HEK293T (cell line): Measurements from ENCODE around the gene USHBP1.
A peak's percentile ranks its signal among the peaks of the same experiment; 100 is the strongest.

Experiments used
- CTCF ChIA-PET: fragments of 350-600 bp; formaldehyde crosslinking; extraction: SDS; loops from one replicate; lab custom pipeline; 2021; ENCODE audit warnings: antibody characterized with exemption, inconsistent platforms; lab: Yijun Ruan, JAX
- POLR2A ChIA-PET: fragments of 350-600 bp; formaldehyde crosslinking; extraction: SDS; loops from one replicate; lab custom pipeline; 2020; ENCODE audit warnings: antibody characterized with exemption, inconsistent platforms; lab: Yijun Ruan, JAX
- DNase-seq: peaks from one replicate; pipeline ENCODE4 v3.0.0; 2012; ENCODE audit warnings: mixed read lengths; ENCODE audit errors: extremely low spot score
- ARNT ChIP-seq: fragments of 450-650 bp; IDR thresholded peaks from 2 replicates; pipeline ENCODE4 v1.6.1; 2017; ENCODE audit warnings: mild to moderate bottlenecking
- BHLHE40 ChIP-seq: fragments of 450-650 bp; IDR thresholded peaks from 2 replicates; pipeline ENCODE4 v1.6.1; 2016; ENCODE audit warnings: mild to moderate bottlenecking, moderate library complexity, borderline replicate concordance
- CTBP1 ChIP-seq: fragments of 450-650 bp; IDR thresholded peaks from 2 replicates; pipeline ENCODE4 v1.6.1; 2016; ENCODE audit warnings: borderline replicate concordance
- ELF4 ChIP-seq: fragments of 450-650 bp; IDR thresholded peaks from 2 replicates; pipeline ENCODE4 v1.6.1; 2017; ENCODE audit warnings: antibody characterized with exemption
- FOXA1 ChIP-seq: fragments of 450-650 bp; IDR thresholded peaks from 2 replicates; pipeline ENCODE4 v1.6.1; 2016; ENCODE audit warnings: mild to moderate bottlenecking
- FOXM1 ChIP-seq: fragments of 450-650 bp; IDR thresholded peaks from 2 replicates; pipeline ENCODE4 v1.6.1; 2017; ENCODE audit warnings: mild to moderate bottlenecking, borderline replicate concordance
- HDGF ChIP-seq: fragments of 450-650 bp; IDR thresholded peaks from 2 replicates; pipeline ENCODE4 v1.6.1; 2017; ENCODE audit warnings: antibody characterized with exemption, borderline replicate concordance
- L3MBTL2 ChIP-seq: fragments of 450-650 bp; conservative IDR thresholded peaks from 2 replicates; pipeline ENCODE4 v1.6.1; 2016; ENCODE audit warnings: mild to moderate bottlenecking
- LEF1 ChIP-seq: fragments of 450-650 bp; IDR thresholded peaks from 2 replicates; pipeline ENCODE4 v1.6.1; 2017; ENCODE audit warnings: mild to moderate bottlenecking, borderline replicate concordance
- NFRKB ChIP-seq: fragments of 450-650 bp; IDR thresholded peaks from 2 replicates; pipeline ENCODE4 v1.6.1; 2016; ENCODE audit warnings: mild to moderate bottlenecking, moderate library complexity
- PKNOX1 ChIP-seq: fragments of 450-650 bp; IDR thresholded peaks from 2 replicates; pipeline ENCODE4 v1.6.1; 2016
- SP1 ChIP-seq: fragments of 450-650 bp; IDR thresholded peaks from 2 replicates; pipeline ENCODE4 v1.6.1; 2017
- SUZ12 ChIP-seq: fragments of 450-650 bp; IDR thresholded peaks from 2 replicates; pipeline ENCODE4 v1.6.1; 2016; ENCODE audit warnings: mild to moderate bottlenecking
- TARDBP ChIP-seq: fragments of 450-650 bp; IDR thresholded peaks from 2 replicates; pipeline ENCODE4 v1.6.1; 2016
- ZNF384 ChIP-seq: fragments of 450-650 bp; IDR thresholded peaks from 2 replicates; pipeline ENCODE4 v1.6.1; 2016

Gene USHBP1

GRCh38 chr19:17226002-17226933, 38.3 kb downstream of the USHBP1 start, which contains the start of gene OCEL1:
Gene OCEL1 (plus strand): TSS chr19:17226226. CDS start chr19:17226248, 22 bp downstream.
- TF ChIP-seq ELF4 (no peak), NFRKB (no peak), PKNOX1 (no peak), TARDBP (no peak), LEF1 (no peak), L3MBTL2 (peak; percentile 61), SP1 (no peak)
- peak; percentile 93 for DNase-seq
- POLR2A ChIA-PET, result interaction anchor here (0.6 to 6.0 kb wide), 14 partner anchors 9 to 154 kb away, joined by 3 to 72 read pairs (median 4); partner anchors contain the start of genes MRPL34 and USE1
- CTCF ChIA-PET, result interaction anchor here (1.7 kb wide), 1 partner anchor 9 kb away, joined by 11 read pairs; no protein-coding TSS in a partner anchor

GRCh38 chr19:17225053-17225452, 39.5 kb downstream of the USHBP1 start:
- TF ChIP-seq FOXA1 (no peak), ARNT (no peak), BHLHE40 (no peak), ZNF384 (peak; percentile 67; the same call in 1 of the 2 replicates)
- CTCF ChIA-PET, result interaction anchor here (1.7 kb wide), 1 partner anchor 10 kb away, joined by 11 read pairs; no protein-coding TSS in a partner anchor
- DNase-seq, result no peak
- POLR2A ChIA-PET, result interaction anchor here (0.5 to 6.0 kb wide), 6 partner anchors 9 to 804 kb away, joined by 3 to 72 read pairs (median 4); partner anchors contain the start of gene USE1

GRCh38 chr19:17220207-17220758, 44.3 kb downstream of the USHBP1 start:
- DNase-seq, result no peak
- ChIA-PET CTCF (interaction anchor here (0.6 kb wide), 1 partner anchor 28 kb away, joined by 5 read pairs; no protein-coding TSS in a partner anchor), POLR2A (no interaction called here)
- TF ChIP-seq LEF1 (no peak), FOXA1 (no peak), ZNF384 (no peak), HDGF (no peak), CTBP1 (no peak), ARNT (no peak), BHLHE40 (no peak), ELF4 (no peak), PKNOX1 (no peak), SP1 (no peak), FOXM1 (no peak), TARDBP (no peak)

- TF ChIP-seq SP1 (no peak), PKNOX1 (no peak), LEF1 (no peak), ARNT (no peak), L3MBTL2 (no peak), NFRKB (no peak)
- ChIA-PET POLR2A (no interaction called here), CTCF (interaction anchor here (0.7 kb wide), 1 partner anchor 9 kb away, joined by 3 read pairs; no protein-coding TSS in a partner anchor)
- DNase-seq, result no peak
These were observed 45.3 kb downstream of the USHBP1 start for GRCh38 chr19:17219286-17219685.

GRCh38 chr19:17216058-17216670, 48.4 kb downstream of the USHBP1 start:
- CTCF ChIA-PET, result interaction anchor here (1.1 kb wide), 1 partner anchor 7 kb away, joined by 3 read pairs; no protein-coding TSS in a partner anchor
- no peak for TF ChIP-seq SUZ12
- TF ChIP-seq CTBP1, result no peak
- TF ChIP-seq SP1, result no peak
- TF ChIP-seq ZNF384, result no peak
- TF ChIP-seq FOXA1, result no peak
- TF ChIP-seq ELF4, result no peak
- no peak for TF ChIP-seq LEF1
- TF ChIP-seq PKNOX1, result no peak
- no peak for TF ChIP-seq BHLHE40
- TF ChIP-seq HDGF, result no peak
- TF ChIP-seq ARNT, result no peak
- TF ChIP-seq FOXM1, result no peak
- no peak for TF ChIP-seq NFRKB
- TF ChIP-seq L3MBTL2, result no peak
- no peak for TF ChIP-seq TARDBP
- POLR2A ChIA-PET, result interaction anchor here (0.9 to 4.5 kb wide), 17 partner anchors 10 to 148 kb away, joined by 3 to 72 read pairs (median 6); partner anchors contain the start of genes BABAM1 and OCEL1
- DNase-seq, result no peak
